Karpas-422 (cell line): ENCODE results near the gene PLAU. TPM values are rescaled to one million over a fixed set of nuclear protein-coding genes. Genes with fewer than 3 reads are reported as not detected.
"Not testable (repeated sequence)": the region's sequence is repeated elsewhere in the genome, so short reads cannot be mapped to it uniquely, and the experiment has no call there.

ENCODE experiments used
- DNase-seq: peaks from one replicate; pipeline ENCODE4 v3.0.0-alpha.2; 2015
- H2AFZ ChIP-seq: fragments of 200-600 bp; sonication (generic); 2 replicates; pipeline ENCODE4 v1.6.1; 2014; ENCODE audit warnings: antibody characterized with exemption, low read length, mixed read lengths
- H3K27ac ChIP-seq: fragments of 200-600 bp; sonication (generic); 2 replicates; pipeline ENCODE4 v1.5.1; 2014; ENCODE audit warnings: mild to moderate bottlenecking, low read length, moderate library complexity
- H3K27me3 ChIP-seq: fragments of 200-600 bp; sonication (generic); 2 replicates; pipeline ENCODE4 v1.6.1; 2014; ENCODE audit warnings: low read length, mixed read lengths
- H3K36me3 ChIP-seq: fragments of 200-600 bp; sonication (generic); 2 replicates; pipeline ENCODE4 v1.6.1; 2014; ENCODE audit warnings: low read length, mixed read lengths; ENCODE audit not compliant: insufficient read depth
- H3K4me1 ChIP-seq: fragments of 200-600 bp; sonication (generic); 2 replicates; pipeline ENCODE4 v1.6.1; 2014; ENCODE audit warnings: mild to moderate bottlenecking, low read length, mixed read lengths
- H3K4me2 ChIP-seq: fragments of 200-600 bp; sonication (generic); 2 replicates; pipeline ENCODE4 v1.6.1; 2014; ENCODE audit warnings: low read length, low read depth, mild to moderate bottlenecking; ENCODE audit not compliant: poor library complexity, severe bottlenecking
- H3K4me3 ChIP-seq: fragments of 200-600 bp; sonication (generic); 2 replicates; pipeline ENCODE4 v1.5.1; 2014; ENCODE audit warnings: mild to moderate bottlenecking, antibody characterized with exemption, low read length, mixed read lengths
- H3K79me2 ChIP-seq: fragments of 200-600 bp; sonication (generic); 2 replicates; pipeline ENCODE4 v1.6.1; 2014; ENCODE audit warnings: mild to moderate bottlenecking, low read length, mixed read lengths
- H3K9ac ChIP-seq: fragments of 200-600 bp; sonication (generic); 2 replicates; pipeline ENCODE4 v1.6.0; 2014; ENCODE audit warnings: low read length
- H3K9me2 ChIP-seq: fragments of 200-600 bp; sonication (generic), shearing (Covaris generic); replicated peaks from 2 replicates; pipeline ENCODE4 v1.6.0; 2014; ENCODE audit warnings: mild to moderate bottlenecking, low read length, moderate library complexity; ENCODE audit not compliant: insufficient read depth
- H3K9me3 ChIP-seq: fragments of 300-700, 200-600 bp; sonication (generic); 2 replicates; pipeline ENCODE4 v1.6.1; 2014; ENCODE audit warnings: low read length, mixed read lengths
- H4K20me1 ChIP-seq: fragments of 200-600 bp; sonication (generic); 2 replicates; pipeline ENCODE4 v1.6.1; 2014; ENCODE audit warnings: mild to moderate bottlenecking, antibody characterized with exemption, low read length, low read depth; ENCODE audit not compliant: insufficient read depth
- total RNA-seq: library from RNA; depleted of rRNA; stranded (reverse); fragments of >200 nt; shearing (Covaris generic); gene quantifications from 2 replicates; pipeline ENCODE4 v1.2.3, GENCODE V29; 2014; ENCODE audit warnings: low replicate concordance; rRNA removed

The PLAU gene
- total RNA-seq, 1 experiment from 2014 or later, result 3.2 TPM

DNA sequence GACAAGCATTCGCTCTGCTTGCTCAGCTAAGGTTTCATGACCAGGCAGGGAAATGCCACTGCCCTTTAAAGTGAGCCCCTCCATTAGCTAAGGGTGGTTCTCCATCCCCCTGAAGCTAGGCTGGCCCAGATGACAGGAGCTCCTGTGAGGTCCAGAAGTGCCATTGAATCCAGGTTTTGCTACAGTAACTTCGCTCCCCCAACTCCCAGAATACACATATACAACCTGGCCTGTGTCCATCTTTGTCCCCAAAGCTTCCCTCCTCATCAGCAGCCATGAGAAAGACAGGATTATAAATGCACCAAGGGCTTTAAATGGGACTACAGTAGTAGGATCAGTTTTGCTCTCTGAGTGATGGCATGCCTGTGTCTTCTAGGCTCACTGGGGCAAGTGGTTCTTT is 51.5 kb downstream of the PLAU start:
- H2AFZ ChIP-seq, result no peak overlapping the region
- H3K27me3 ChIP-seq, result no peaks in the 10 kb centered on the region

DNA sequence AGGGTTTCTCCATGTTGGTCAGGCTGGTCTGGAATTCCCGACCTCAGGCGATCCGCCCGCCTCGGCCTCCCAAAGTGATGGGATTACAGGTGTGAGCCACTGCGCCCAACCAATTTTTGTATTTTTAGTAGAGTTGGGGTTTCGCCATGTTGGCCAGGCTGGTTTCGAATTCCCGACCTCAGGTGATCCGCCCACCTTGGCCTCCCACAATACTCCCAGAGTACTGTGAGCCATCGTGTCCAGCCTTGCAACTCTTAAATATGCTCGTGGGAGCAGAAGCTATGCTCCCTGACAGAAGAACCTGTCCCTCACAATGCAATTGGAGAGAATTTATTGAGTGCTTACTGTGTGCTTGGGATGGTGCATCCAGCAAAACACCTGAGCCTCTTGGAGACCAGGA is 52.6 kb downstream of the PLAU start:
- not testable (repeated sequence) for H2AFZ ChIP-seq, H3K27me3 ChIP-seq, H3K4me3 ChIP-seq, H3K9me3 ChIP-seq, H3K9me2 ChIP-seq, H3K4me2 ChIP-seq, H3K36me3 ChIP-seq, H3K27ac ChIP-seq, H3K9ac ChIP-seq, DNase-seq, H3K79me2 ChIP-seq, H4K20me1 ChIP-seq
- H3K4me1 ChIP-seq, result peaks cover 16% of the 10 kb centered on the region

More for the DNA sequence above, 51.5 kb downstream of the PLAU start:
- H3K27ac ChIP-seq, result no peak overlapping the region
- H3K36me3 ChIP-seq, result no peaks in the 10 kb centered on the region
- H3K9me2 ChIP-seq, result no peaks in the 10 kb centered on the region
- no peaks in the 10 kb centered on the region for H3K9me3 ChIP-seq
- H3K4me2 ChIP-seq, result no peak overlapping the region
- DNase-seq, result no peak
- no peak overlapping the region for H3K4me3 ChIP-seq
- H3K9ac ChIP-seq, result no peak overlapping the region
- no peaks in the 10 kb centered on the region for H4K20me1 ChIP-seq
- H3K4me1 ChIP-seq, result peaks cover 18% of the 10 kb centered on the region
- H3K79me2 ChIP-seq, result no peaks in the 10 kb centered on the region

DNA sequence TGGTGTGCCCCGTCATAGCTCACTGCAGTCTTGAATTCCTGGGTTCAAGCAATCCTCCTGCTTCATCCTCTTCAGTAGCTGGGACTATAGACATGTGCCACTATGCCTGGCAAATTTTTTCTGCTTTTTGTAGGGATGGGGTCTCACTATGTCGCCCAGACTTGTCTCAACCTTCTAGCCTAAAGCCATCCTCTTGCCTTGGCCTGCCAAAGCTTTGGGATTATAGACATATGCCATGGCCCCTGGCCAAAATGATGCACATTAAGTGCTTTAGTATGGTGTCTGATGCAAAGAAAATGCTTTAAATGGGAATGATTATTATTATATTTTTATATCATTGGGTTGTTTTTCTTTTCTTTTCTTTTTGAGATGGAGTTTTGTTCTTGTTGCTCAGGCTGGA is 53.8 kb downstream of the PLAU start:
- Histone ChIP-seq H3K9ac (no peak overlapping the region), H3K36me3 (no peaks in the 10 kb centered on the region), H3K27me3 (no peaks in the 10 kb centered on the region), H3K27ac (no peak overlapping the region), H3K4me3 (no peak overlapping the region), H3K4me1 (peaks cover 13% of the 10 kb centered on the region), H3K9me2 (no peaks in the 10 kb centered on the region), H2AFZ (no peak overlapping the region), H3K79me2 (no peaks in the 10 kb centered on the region), H3K9me3 (no peaks in the 10 kb centered on the region), H3K4me2 (no peak overlapping the region), H4K20me1 (no peaks in the 10 kb centered on the region)
- DNase-seq, result no peak

DNA sequence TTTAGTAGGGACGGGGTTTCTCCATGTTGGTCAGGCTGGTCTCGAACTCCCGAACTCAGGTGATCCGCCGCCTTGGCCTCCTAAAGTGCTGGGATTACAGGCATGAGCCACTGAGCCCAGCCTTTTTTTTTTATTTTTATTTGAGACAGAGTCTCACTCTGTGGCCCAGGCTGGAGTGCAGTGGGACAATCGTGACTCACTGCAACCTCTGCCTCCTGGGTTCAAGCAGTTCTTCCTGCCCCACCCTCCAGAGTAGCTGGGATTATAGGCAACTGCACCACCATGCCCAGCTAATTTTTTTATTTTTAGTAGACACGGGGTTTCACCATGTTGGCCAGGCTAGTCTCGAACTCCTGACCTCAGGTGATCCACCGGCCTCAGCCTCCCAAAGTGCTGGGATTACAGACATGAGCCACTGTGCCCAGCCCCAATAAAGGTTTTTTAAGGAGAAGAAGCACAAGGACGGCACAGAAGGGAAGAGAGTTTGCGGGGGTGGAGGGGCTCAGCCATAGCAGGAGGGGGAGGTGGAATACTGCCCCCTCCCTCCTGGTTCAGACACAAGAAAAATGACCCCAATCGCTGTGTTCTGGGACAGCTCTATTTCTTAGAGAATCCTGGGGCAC is 54.4 kb downstream of the PLAU start:
- not testable (repeated sequence) for H3K36me3 ChIP-seq, H3K9me3 ChIP-seq, H3K27ac ChIP-seq, H3K27me3 ChIP-seq, H3K4me2 ChIP-seq, H3K9me2 ChIP-seq, H3K9ac ChIP-seq, H4K20me1 ChIP-seq, DNase-seq, H2AFZ ChIP-seq, H3K4me3 ChIP-seq, H3K79me2 ChIP-seq, H3K4me1 ChIP-seq

DNA sequence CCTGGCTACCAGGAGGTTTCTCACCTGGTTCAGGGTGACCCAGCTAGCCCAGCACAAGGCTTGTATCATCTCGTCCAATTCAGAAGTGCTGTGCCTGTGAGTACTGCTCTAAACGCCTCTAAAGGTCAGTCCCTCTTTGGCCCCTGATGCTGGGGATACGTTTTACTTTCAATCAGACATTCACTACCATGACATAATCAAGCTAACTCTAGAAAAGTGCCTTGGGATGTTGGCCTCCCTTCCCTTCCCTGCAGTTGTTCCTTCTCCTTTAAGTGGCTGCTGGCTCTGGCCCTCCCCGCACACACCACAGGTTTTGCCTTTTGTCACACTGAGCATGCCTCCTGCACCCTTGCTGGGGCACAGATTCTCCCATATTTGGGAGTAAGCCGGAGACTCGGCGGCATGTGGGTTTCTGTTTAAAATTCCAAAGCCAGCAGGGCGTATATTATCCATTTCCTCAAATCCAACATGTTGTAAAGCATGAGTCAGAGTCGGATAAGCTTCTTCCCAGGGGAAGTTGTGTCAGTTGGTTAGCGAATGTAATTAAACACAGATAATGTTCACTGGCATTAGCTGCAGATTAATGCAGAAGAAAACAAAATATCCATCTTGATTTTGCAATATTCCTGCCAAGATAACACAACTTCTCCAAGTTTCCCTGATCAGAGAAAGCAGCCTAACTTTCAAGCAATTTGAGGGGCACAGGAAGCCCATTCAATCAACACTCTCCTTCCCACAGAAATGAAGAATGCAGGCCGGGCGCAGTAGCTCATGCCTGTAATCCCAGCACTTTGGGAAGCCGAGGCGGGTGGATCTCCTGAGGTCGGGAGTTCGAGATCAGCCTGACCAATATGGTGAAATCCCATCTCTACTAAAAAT is 55.2 kb downstream of the PLAU start:
- DNase-seq, result no peak
- Histone ChIP-seq H3K9me2 (no peaks in the 10 kb centered on the region), H3K79me2 (no peaks in the 10 kb centered on the region), H4K20me1 (no peaks in the 10 kb centered on the region), H3K4me1 (peaks cover under 1% of the 10 kb centered on the region; the same call in 1 of the 2 replicates), H3K36me3 (no peaks in the 10 kb centered on the region), H2AFZ (no peak overlapping the region), H3K27me3 (no peaks in the 10 kb centered on the region), H3K4me3 (no peak overlapping the region), H3K9me3 (no peaks in the 10 kb centered on the region), H3K4me2 (no peak overlapping the region), H3K9ac (no peak overlapping the region), H3K27ac (no peak overlapping the region)

DNA sequence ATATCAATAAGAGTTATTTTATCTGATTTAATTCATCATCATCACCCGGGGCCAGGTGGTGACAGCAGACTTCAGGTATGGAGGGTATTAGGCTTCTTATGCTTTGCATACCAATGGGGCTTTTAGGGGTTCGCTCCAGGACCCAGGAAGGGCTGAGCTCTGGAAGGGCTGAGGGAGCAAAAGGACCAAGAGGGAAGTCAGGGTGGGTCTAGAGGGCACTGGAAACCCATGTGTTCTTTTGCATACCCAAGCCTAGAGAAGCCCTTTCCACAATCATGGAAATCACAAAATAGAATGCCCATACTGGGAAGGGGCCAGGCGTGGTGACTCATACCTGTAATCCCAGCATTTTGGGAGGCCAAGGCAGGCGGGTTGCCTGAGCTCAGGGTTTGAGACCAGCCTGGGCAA is 56.1 kb downstream of the PLAU start:
- Histone ChIP-seq H3K36me3 (no peaks in the 10 kb centered on the region), H4K20me1 (no peaks in the 10 kb centered on the region), H2AFZ (no peak overlapping the region), H3K9me2 (no peaks in the 10 kb centered on the region), H3K9me3 (no peaks in the 10 kb centered on the region), H3K4me2 (no peak overlapping the region), H3K79me2 (no peaks in the 10 kb centered on the region), H3K4me3 (no peak overlapping the region), H3K9ac (no peak overlapping the region), H3K27ac (no peak overlapping the region), H3K4me1 (no peaks in the 10 kb centered on the region), H3K27me3 (no peaks in the 10 kb centered on the region)
- no peak for DNase-seq

Other genes starting within 250 kb of the PLAU start
- gene AGAP5, start 213.0 kb upstream of the PLAU start, total RNA-seq, result 6.7 and 8.1 TPM in 2 replicates
- 50.6 and 84.6 TPM in 2 replicates for gene SEC24C, start 166.8 kb upstream of the PLAU start, total RNA-seq
- gene CHCHD1, start 129.1 kb upstream of the PLAU start, total RNA-seq, result 39.0 and 57.5 TPM in 2 replicates
- gene ZSWIM8, start 125.5 kb upstream of the PLAU start, total RNA-seq, result 33.0 and 49.5 TPM in 2 replicates
- 38.2 and 47.0 TPM in 2 replicates for gene NDST2, start 99.5 kb upstream of the PLAU start, total RNA-seq
- 28.2 and 33.5 TPM in 2 replicates for gene CAMK2G, start 36.6 kb upstream of the PLAU start, total RNA-seq
- 37.6 and 50.5 TPM in 2 replicates for gene VCL, start 87.0 kb downstream of the PLAU start, total RNA-seq
- gene AP3M1, start 239.7 kb downstream of the PLAU start, total RNA-seq, result 19.4 and 52.9 TPM in 2 replicates
- 29.0 and 41.4 TPM in 2 replicates for gene ADK, start 240.1 kb downstream of the PLAU start, total RNA-seq